ENCODE data around the gene PRTG. TPM values are rescaled to one million over a fixed set of nuclear protein-coding genes. Genes with fewer than 3 reads are reported as not detected.

PRTG gene
- total and polyA plus RNA-seq, 2 donors (not counting 1 experiment from before 2014, with no cell fraction given), result 2.1 to 4.0 TPM

DNA sequence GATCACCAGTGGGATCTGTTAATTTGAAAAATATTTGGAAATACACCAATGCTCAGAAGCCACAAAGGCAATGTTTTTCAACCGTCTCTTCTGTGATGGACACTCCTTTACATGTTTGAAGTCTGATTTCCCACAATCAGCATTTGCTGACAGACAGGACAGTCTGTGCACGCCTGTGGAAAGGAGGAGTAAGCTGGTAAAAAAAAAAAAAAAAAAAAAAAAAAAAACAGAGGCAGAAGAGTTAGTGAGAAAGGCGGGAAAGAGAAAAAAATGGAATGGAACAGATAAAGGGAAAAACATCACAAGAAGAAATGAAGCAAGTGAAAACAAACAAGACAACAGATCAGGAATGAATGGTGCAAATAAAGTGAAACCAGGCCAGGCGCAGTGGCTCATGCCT is 35.0 kb downstream of the PRTG start:
- Histone ChIP-seq H3K4me3 (replicated peaks in 1 of 4; ENCODE audit: control extremely low read depth in 1 of 4, insufficient read depth in 1 of 4, low read depth in 3 of 4, low read length in 4 of 4) (no peak overlapping the region), H3K27me3 (ENCODE audit: control insufficient read depth, insufficient read depth, low read length) (no peaks in the 10 kb centered on the region), H2AFZ (ENCODE audit: low read length) (no peak overlapping the region), H3K79me2 (ENCODE audit: control insufficient read depth, insufficient read depth, low read length) (no peaks in the 10 kb centered on the region), H3K9me3 (ENCODE audit: control insufficient read depth, insufficient read depth, low read depth, low read length) (no peaks in the 10 kb centered on the region), H3K9ac (ENCODE audit: insufficient read depth, low read length) (no peak overlapping the region), H3K36me3 (ENCODE audit: control insufficient read depth, insufficient read depth, low read length) (no peaks in the 10 kb centered on the region), H3K4me2 (ENCODE audit: extremely low read depth, insufficient read depth, low read length) (no peak overlapping the region), H3K27ac (ENCODE audit: insufficient read depth, low read length) (no peak overlapping the region), H4K20me1 (ENCODE audit: control insufficient read depth, extremely low read depth, insufficient read depth, low read length) (no peaks in the 10 kb centered on the region), H3K4me1 (ENCODE audit: control insufficient read depth, extremely low read depth, insufficient read depth, low read length) (no peaks in the 10 kb centered on the region)
- TF ChIP-seq, protein P1, sequence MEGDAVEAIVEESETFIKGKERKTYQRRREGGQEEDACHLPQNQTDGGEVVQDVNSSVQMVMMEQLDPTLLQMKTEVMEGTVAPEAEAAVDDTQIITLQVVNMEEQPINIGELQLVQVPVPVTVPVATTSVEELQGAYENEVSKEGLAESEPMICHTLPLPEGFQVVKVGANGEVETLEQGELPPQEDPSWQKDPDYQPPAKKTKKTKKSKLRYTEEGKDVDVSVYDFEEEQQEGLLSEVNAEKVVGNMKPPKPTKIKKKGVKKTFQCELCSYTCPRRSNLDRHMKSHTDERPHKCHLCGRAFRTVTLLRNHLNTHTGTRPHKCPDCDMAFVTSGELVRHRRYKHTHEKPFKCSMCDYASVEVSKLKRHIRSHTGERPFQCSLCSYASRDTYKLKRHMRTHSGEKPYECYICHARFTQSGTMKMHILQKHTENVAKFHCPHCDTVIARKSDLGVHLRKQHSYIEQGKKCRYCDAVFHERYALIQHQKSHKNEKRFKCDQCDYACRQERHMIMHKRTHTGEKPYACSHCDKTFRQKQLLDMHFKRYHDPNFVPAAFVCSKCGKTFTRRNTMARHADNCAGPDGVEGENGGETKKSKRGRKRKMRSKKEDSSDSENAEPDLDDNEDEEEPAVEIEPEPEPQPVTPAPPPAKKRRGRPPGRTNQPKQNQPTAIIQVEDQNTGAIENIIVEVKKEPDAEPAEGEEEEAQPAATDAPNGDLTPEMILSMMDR (conservative IDR thresholded peaks at IDR 0.05 in 1 of 2, IDR thresholded peaks at IDR 0.05 in 1 of 2; ENCODE audit: low read depth in 1 of 2, low read length in 2 of 2), result no peak
- no peak for TF ChIP-seq EZH2 (IDR thresholded peaks at IDR 0.05; ENCODE audit: low read length, missing control alignments)
- no peak for DNase-seq (ENCODE audit: low read depth in 2 of 2)

DNA sequence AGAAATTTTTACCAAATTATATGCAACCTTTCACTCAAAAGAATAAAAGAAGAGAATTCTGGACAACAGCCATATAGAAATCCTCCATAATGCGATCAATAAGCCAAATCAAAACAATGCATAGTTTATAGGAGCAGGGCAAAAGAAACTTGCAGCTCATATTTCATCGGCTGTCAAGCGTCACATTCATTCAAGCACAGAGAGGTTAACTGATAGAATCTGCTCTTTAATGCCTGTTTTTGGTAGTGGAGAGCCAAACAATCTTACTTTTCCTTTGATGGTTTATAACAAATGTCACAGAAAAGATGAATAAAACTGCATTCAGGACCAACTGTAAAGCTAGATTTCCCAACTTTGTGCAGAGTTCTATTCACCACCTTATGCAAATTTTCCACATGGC is 35.4 kb downstream of the PRTG start:
- Histone ChIP-seq H4K20me1 (ENCODE audit: control insufficient read depth, extremely low read depth, insufficient read depth, low read length) (no peaks in the 10 kb centered on the region), H3K4me3 (replicated peaks in 1 of 4; ENCODE audit: control extremely low read depth in 1 of 4, insufficient read depth in 1 of 4, low read depth in 3 of 4, low read length in 4 of 4) (no peak overlapping the region), H3K4me2 (ENCODE audit: extremely low read depth, insufficient read depth, low read length) (no peak overlapping the region), H3K36me3 (ENCODE audit: control insufficient read depth, insufficient read depth, low read length) (no peaks in the 10 kb centered on the region), H3K79me2 (ENCODE audit: control insufficient read depth, insufficient read depth, low read length) (no peaks in the 10 kb centered on the region), H3K27ac (ENCODE audit: insufficient read depth, low read length) (no peak overlapping the region), H3K4me1 (ENCODE audit: control insufficient read depth, extremely low read depth, insufficient read depth, low read length) (no peaks in the 10 kb centered on the region), H3K9ac (ENCODE audit: insufficient read depth, low read length) (no peak overlapping the region), H2AFZ (ENCODE audit: low read length) (no peak overlapping the region), H3K9me3 (ENCODE audit: control insufficient read depth, insufficient read depth, low read depth, low read length) (no peaks in the 10 kb centered on the region), H3K27me3 (ENCODE audit: control insufficient read depth, insufficient read depth, low read length) (no peaks in the 10 kb centered on the region)
- no peak for DNase-seq (ENCODE audit: low read depth in 2 of 2)
- TF ChIP-seq EZH2 (IDR thresholded peaks at IDR 0.05; ENCODE audit: low read length, missing control alignments), result no peak
- TF ChIP-seq, protein P1 (conservative IDR thresholded peaks at IDR 0.05 in 1 of 2, IDR thresholded peaks at IDR 0.05 in 1 of 2; ENCODE audit: low read depth in 1 of 2, low read length in 2 of 2), result no peak

DNA sequence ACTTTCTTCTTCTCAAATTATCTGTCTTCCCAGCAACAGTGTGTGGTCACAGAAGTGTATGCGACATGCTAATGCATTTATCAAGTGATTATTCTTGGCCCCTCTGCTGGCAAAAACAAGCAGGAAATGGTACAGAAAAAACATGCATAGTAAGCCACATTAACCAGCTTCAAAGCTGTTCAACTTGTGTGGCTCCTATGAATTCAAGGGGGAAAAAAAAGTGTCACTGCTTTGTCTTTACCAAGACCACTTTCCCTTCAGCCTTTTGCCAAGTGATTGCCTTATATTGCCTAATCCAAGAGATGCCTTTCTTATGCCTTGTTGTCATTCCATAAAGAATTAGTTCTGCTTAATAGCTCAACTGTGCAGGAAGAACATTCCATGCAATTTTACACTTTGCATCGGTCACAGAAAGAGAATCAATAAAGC is 39.1 kb downstream of the PRTG start:
- DNase-seq (ENCODE audit: low read depth in 2 of 2), result peak; percentile 48 to 69

More for the DNA sequence above, 39.1 kb downstream of the PRTG start:
- Histone ChIP-seq H2AFZ (ENCODE audit: low read length) (no peak overlapping the region), H3K4me2 (ENCODE audit: extremely low read depth, insufficient read depth, low read length) (no peak overlapping the region), H3K27me3 (ENCODE audit: control insufficient read depth, insufficient read depth, low read length) (no peaks in the 10 kb centered on the region), H3K79me2 (ENCODE audit: control insufficient read depth, insufficient read depth, low read length) (no peaks in the 10 kb centered on the region), H3K4me1 (ENCODE audit: control insufficient read depth, extremely low read depth, insufficient read depth, low read length) (no peaks in the 10 kb centered on the region), H4K20me1 (ENCODE audit: control insufficient read depth, extremely low read depth, insufficient read depth, low read length) (no peaks in the 10 kb centered on the region), H3K4me3 (replicated peaks in 1 of 4; ENCODE audit: control extremely low read depth in 1 of 4, insufficient read depth in 1 of 4, low read depth in 3 of 4, low read length in 4 of 4) (no peak overlapping the region), H3K27ac (ENCODE audit: insufficient read depth, low read length) (no peak overlapping the region), H3K36me3 (ENCODE audit: control insufficient read depth, insufficient read depth, low read length) (no peaks in the 10 kb centered on the region), H3K9me3 (ENCODE audit: control insufficient read depth, insufficient read depth, low read depth, low read length) (no peaks in the 10 kb centered on the region), H3K9ac (ENCODE audit: insufficient read depth, low read length) (no peak overlapping the region)
- no peak for TF ChIP-seq EZH2 (IDR thresholded peaks at IDR 0.05; ENCODE audit: low read length, missing control alignments)
- TF ChIP-seq, protein P1 (conservative IDR thresholded peaks at IDR 0.05 in 1 of 2, IDR thresholded peaks at IDR 0.05 in 1 of 2; ENCODE audit: low read depth in 1 of 2, low read length in 2 of 2), result no peak

Measured in fibroblast of lung (primary cell).